GM10248 (cell line): Measurements from ENCODE around the gene EIF3M.

Experiments used
- CTCF ChIA-PET: fragments of 300-600 bp; sonication (Branson Sonifier 250); formaldehyde crosslinking; extraction: SDS; loops from one replicate; lab custom pipeline; 2021; ENCODE audit warnings: antibody characterized with exemption; lab: Yijun Ruan, JAX
- POLR2A ChIA-PET: fragments of 350-650 bp; sonication (Branson Sonifier 250); formaldehyde crosslinking; extraction: SDS; loops from one replicate; lab custom pipeline; 2020; ENCODE audit warnings: antibody characterized with exemption; lab: Yijun Ruan, JAX
- DNase-seq: peaks from one replicate; pipeline ENCODE4 v3.0.0; 2012; ENCODE audit errors: extremely low spot score
- TF ChIP-seq, protein P1 (sequence below): IDR thresholded peaks from 2 replicates; pipeline ENCODE4 v1.5.1; 2012; ENCODE audit warnings: mild to moderate bottlenecking, low read depth; ENCODE audit errors: extremely low read depth, missing control alignments, control extremely low read depth

Gene EIF3M

DNA sequence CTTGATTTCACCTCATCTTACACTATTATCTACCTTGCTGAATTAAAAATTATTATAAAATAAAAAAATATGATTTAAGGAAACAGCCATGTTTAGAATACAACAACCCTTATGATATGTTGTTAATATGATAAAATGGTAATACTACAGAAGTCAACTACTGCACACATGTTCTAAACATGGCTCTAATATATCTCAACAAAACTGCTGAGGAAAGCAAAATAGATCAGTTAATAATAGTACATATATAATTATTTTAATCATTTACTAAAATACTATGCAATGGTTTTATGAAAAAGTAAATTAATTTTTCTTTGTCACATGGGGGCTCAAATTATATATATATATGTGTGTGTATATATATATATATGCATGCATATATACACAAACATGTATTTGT, 57.7 kb downstream of the EIF3M start:
- ChIA-PET POLR2A (no interaction called here), CTCF (no interaction called here)
- TF ChIP-seq, protein P1, sequence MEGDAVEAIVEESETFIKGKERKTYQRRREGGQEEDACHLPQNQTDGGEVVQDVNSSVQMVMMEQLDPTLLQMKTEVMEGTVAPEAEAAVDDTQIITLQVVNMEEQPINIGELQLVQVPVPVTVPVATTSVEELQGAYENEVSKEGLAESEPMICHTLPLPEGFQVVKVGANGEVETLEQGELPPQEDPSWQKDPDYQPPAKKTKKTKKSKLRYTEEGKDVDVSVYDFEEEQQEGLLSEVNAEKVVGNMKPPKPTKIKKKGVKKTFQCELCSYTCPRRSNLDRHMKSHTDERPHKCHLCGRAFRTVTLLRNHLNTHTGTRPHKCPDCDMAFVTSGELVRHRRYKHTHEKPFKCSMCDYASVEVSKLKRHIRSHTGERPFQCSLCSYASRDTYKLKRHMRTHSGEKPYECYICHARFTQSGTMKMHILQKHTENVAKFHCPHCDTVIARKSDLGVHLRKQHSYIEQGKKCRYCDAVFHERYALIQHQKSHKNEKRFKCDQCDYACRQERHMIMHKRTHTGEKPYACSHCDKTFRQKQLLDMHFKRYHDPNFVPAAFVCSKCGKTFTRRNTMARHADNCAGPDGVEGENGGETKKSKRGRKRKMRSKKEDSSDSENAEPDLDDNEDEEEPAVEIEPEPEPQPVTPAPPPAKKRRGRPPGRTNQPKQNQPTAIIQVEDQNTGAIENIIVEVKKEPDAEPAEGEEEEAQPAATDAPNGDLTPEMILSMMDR: no peak
- DNase-seq: no peak

DNA sequence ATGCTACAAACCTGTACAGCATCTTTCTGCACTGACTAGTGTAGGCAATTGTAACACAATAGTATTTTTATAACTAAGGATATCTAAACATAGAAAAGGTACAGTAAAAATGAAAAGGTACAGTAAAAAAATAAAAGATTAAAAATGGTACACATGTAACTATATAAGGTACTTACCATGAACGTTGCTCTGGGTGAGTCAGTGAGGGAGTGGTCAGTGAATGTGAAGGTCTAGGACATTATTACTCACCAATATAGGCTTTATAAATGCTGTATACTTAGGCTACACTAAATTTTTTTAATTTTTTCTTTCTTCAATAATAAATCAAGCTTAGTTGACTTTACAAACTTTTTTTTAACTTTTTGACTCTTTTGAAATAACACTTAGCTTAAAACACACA, 59.9 kb downstream of the EIF3M start:
- DNase-seq: no peak
- ChIA-PET CTCF (interaction anchor here (0.9 to 1.4 kb wide), 2 partner anchors 9 to 10 kb away, joined by 3 read pairs; no protein-coding TSS in a partner anchor), POLR2A (no interaction called here)
- TF ChIP-seq, protein P1: no peak
